ENCODE data around the gene CSF3.

CSF3 gene

GRCh38 chr17:40024901-40025300, 9.7 kb downstream of the CSF3 start:
- no peak for TF ChIP-seq CTCF (conservative IDR thresholded peaks at IDR 0.05; ENCODE audit: low read depth, low read length)
- DNase-seq (ENCODE audit: low read depth): no peak
- H3K4me3 ChIP-seq (ENCODE audit: low read length): no peak overlapping the region

GRCh38 chr17:40025559-40025958, 10.3 kb downstream of the CSF3 start:
- TF ChIP-seq CTCF (conservative IDR thresholded peaks at IDR 0.05; ENCODE audit: low read depth, low read length): no peak
- DNase-seq (ENCODE audit: low read depth): no peak
- H3K4me3 ChIP-seq (ENCODE audit: low read length): no peak overlapping the region

GRCh38 chr17:40025991-40026815, 11.0 kb downstream of the CSF3 start:
- H3K4me3 ChIP-seq (ENCODE audit: low read length): no peak overlapping the region
- DNase-seq (ENCODE audit: low read depth): no peak
- no peak for TF ChIP-seq CTCF (conservative IDR thresholded peaks at IDR 0.05; ENCODE audit: low read depth, low read length)

- DNase-seq (ENCODE audit: low read depth): no peak
- TF ChIP-seq CTCF (conservative IDR thresholded peaks at IDR 0.05; ENCODE audit: low read depth, low read length): peak; percentile 86
- H3K4me3 ChIP-seq (ENCODE audit: low read length): no peak overlapping the region
These were observed 11.8 kb downstream of the CSF3 start for GRCh38 chr17:40026816-40027613.

- TF ChIP-seq CTCF (conservative IDR thresholded peaks at IDR 0.05; ENCODE audit: low read depth, low read length): no peak
- no peak overlapping the region for H3K4me3 ChIP-seq (ENCODE audit: low read length)
- no peak for DNase-seq (ENCODE audit: low read depth)
These were observed 12.4 kb downstream of the CSF3 start for GRCh38 chr17:40027614-40028012.

GRCh38 chr17:40028595-40028994, 13.4 kb downstream of the CSF3 start:
- no peak for DNase-seq (ENCODE audit: low read depth)
- TF ChIP-seq CTCF (conservative IDR thresholded peaks at IDR 0.05; ENCODE audit: low read depth, low read length): no peak
- no peak overlapping the region for H3K4me3 ChIP-seq (ENCODE audit: low read length)
